ENCODE measurements around the gene ZNF644.
"Not testable (repeated sequence)": the region's sequence is repeated elsewhere in the genome, so short reads cannot be mapped to it uniquely, and the experiment has no call there.

The ZNF644 gene

GRCh38 chr1:90940746-90941145, 81.1 kb downstream of the ZNF644 start:
- Histone ChIP-seq H3K4me1 (ENCODE audit: control insufficient read depth, insufficient read depth, low read length) (no peaks in the 10 kb centered on the region), H3K27ac (ENCODE audit: low read length) (no peak overlapping the region), H3K27me3 (ENCODE audit: control insufficient read depth, insufficient read depth, low read length) (no peaks in the 10 kb centered on the region), H3K9me3 (ENCODE audit: control insufficient read depth, insufficient read depth, low read length) (no peaks in the 10 kb centered on the region), H3K36me3 (ENCODE audit: control insufficient read depth, insufficient read depth, low read length) (peaks cover 3% of the 10 kb centered on the region; the same call in 1 of the 2 replicates), H3K4me3 (ENCODE audit: low read length) (no peak overlapping the region)
- DNase-seq (ENCODE audit: low read depth, low spot score) = no peak
- WGBS (ENCODE audit: insufficient coverage, insufficient read length) = no CpG with 5 or more reads among the region's 2 CpGs

GRCh38 chr1:90936731-90937130, 85.1 kb downstream of the ZNF644 start:
- Histone ChIP-seq H3K4me3 (ENCODE audit: low read length) (no peak overlapping the region), H3K9me3 (ENCODE audit: control insufficient read depth, insufficient read depth, low read length) (no peaks in the 10 kb centered on the region), H3K36me3 (ENCODE audit: control insufficient read depth, insufficient read depth, low read length) (peaks cover 3% of the 10 kb centered on the region; the same call in 1 of the 2 replicates), H3K4me1 (ENCODE audit: control insufficient read depth, insufficient read depth, low read length) (no peaks in the 10 kb centered on the region), H3K27ac (ENCODE audit: low read length) (no peak overlapping the region), H3K27me3 (ENCODE audit: control insufficient read depth, insufficient read depth, low read length) (no peaks in the 10 kb centered on the region)
- DNase-seq (ENCODE audit: low read depth, low spot score) = no peak
- WGBS (ENCODE audit: insufficient coverage, insufficient read length) = no CpG with 5 or more reads among the region's 1 CpG

GRCh38 chr1:90936061-90936460, 85.8 kb downstream of the ZNF644 start:
- no peaks in the 10 kb centered on the region for H3K27me3 ChIP-seq (ENCODE audit: control insufficient read depth, insufficient read depth, low read length)
- no peaks in the 10 kb centered on the region for H3K4me1 ChIP-seq (ENCODE audit: control insufficient read depth, insufficient read depth, low read length)
- DNase-seq (ENCODE audit: low read depth, low spot score) = no peak
- H3K36me3 ChIP-seq (ENCODE audit: control insufficient read depth, insufficient read depth, low read length) = peaks cover 3% of the 10 kb centered on the region; the same call in 1 of the 2 replicates
- WGBS (ENCODE audit: insufficient coverage, insufficient read length) = no CpG with 5 or more reads among the region's 4 CpGs
- no peaks in the 10 kb centered on the region for H3K9me3 ChIP-seq (ENCODE audit: control insufficient read depth, insufficient read depth, low read length)
- H3K4me3 ChIP-seq (ENCODE audit: low read length) = no peak overlapping the region
- no peak overlapping the region for H3K27ac ChIP-seq (ENCODE audit: low read length)

GRCh38 chr1:90928231-90928630, 93.6 kb downstream of the ZNF644 start:
- H3K27me3 ChIP-seq (ENCODE audit: control insufficient read depth, insufficient read depth, low read length); H3K4me3 ChIP-seq (ENCODE audit: low read length): not testable (repeated sequence)

GRCh38 chr1:90927674-90928073, 94.2 kb downstream of the ZNF644 start:
- not testable (repeated sequence) for H3K36me3 ChIP-seq (ENCODE audit: control insufficient read depth, insufficient read depth, low read length); H3K4me3 ChIP-seq (ENCODE audit: low read length); H3K27me3 ChIP-seq (ENCODE audit: control insufficient read depth, insufficient read depth, low read length); H3K9me3 ChIP-seq (ENCODE audit: control insufficient read depth, insufficient read depth, low read length); DNase-seq (ENCODE audit: low read depth, low spot score); H3K4me1 ChIP-seq (ENCODE audit: control insufficient read depth, insufficient read depth, low read length); H3K27ac ChIP-seq (ENCODE audit: low read length)
- no CpG with 5 or more reads among the region's 5 CpGs for WGBS (ENCODE audit: insufficient coverage, insufficient read length)

More at GRCh38 chr1:90928231-90928630, 93.6 kb downstream of the ZNF644 start:
- H3K4me1 ChIP-seq (ENCODE audit: control insufficient read depth, insufficient read depth, low read length); DNase-seq (ENCODE audit: low read depth, low spot score); H3K9me3 ChIP-seq (ENCODE audit: control insufficient read depth, insufficient read depth, low read length); H3K36me3 ChIP-seq (ENCODE audit: control insufficient read depth, insufficient read depth, low read length); H3K27ac ChIP-seq (ENCODE audit: low read length): not testable (repeated sequence)
- no CpG with 5 or more reads among the region's 8 CpGs for WGBS (ENCODE audit: insufficient coverage, insufficient read length)

- Histone ChIP-seq H3K4me1 (ENCODE audit: control insufficient read depth, insufficient read depth, low read length) (peaks cover 3% of the 10 kb centered on the region; the same call in 1 of the 2 replicates), H3K27me3 (ENCODE audit: control insufficient read depth, insufficient read depth, low read length) (no peaks in the 10 kb centered on the region), H3K27ac (ENCODE audit: low read length) (no peak overlapping the region), H3K4me3 (ENCODE audit: low read length) (no peak overlapping the region), H3K9me3 (ENCODE audit: control insufficient read depth, insufficient read depth, low read length) (no peaks in the 10 kb centered on the region), H3K36me3 (ENCODE audit: control insufficient read depth, insufficient read depth, low read length) (no peaks in the 10 kb centered on the region)
- no CpG with 5 or more reads among the region's 3 CpGs for WGBS (ENCODE audit: insufficient coverage, insufficient read length)
- DNase-seq (ENCODE audit: low read depth, low spot score) = peak; percentile 43
These were observed 94.9 kb downstream of the ZNF644 start for GRCh38 chr1:90926971-90927370.

GRCh38 chr1:90925928-90926869, 95.6 kb downstream of the ZNF644 start:
- Histone ChIP-seq H3K27ac (ENCODE audit: low read length) (no peak overlapping the region), H3K4me1 (ENCODE audit: control insufficient read depth, insufficient read depth, low read length) (peaks cover 3% of the 10 kb centered on the region; the same call in 1 of the 2 replicates), H3K4me3 (ENCODE audit: low read length) (no peak overlapping the region), H3K36me3 (ENCODE audit: control insufficient read depth, insufficient read depth, low read length) (no peaks in the 10 kb centered on the region), H3K27me3 (ENCODE audit: control insufficient read depth, insufficient read depth, low read length) (no peaks in the 10 kb centered on the region), H3K9me3 (ENCODE audit: control insufficient read depth, insufficient read depth, low read length) (no peaks in the 10 kb centered on the region)
- WGBS (ENCODE audit: insufficient coverage, insufficient read length) = no CpG with 5 or more reads among the region's 1 CpG
- no peak for DNase-seq (ENCODE audit: low read depth, low spot score)

GRCh38 chr1:90924982-90925381, 96.9 kb downstream of the ZNF644 start:
- DNase-seq (ENCODE audit: low read depth, low spot score) = peak; percentile 43
- H3K4me1 ChIP-seq (ENCODE audit: control insufficient read depth, insufficient read depth, low read length) = peaks cover 3% of the 10 kb centered on the region; the same call in 1 of the 2 replicates
- WGBS (ENCODE audit: insufficient coverage, insufficient read length) = no CpG with 5 or more reads among the region's 4 CpGs
- H3K9me3 ChIP-seq (ENCODE audit: control insufficient read depth, insufficient read depth, low read length) = no peaks in the 10 kb centered on the region
- no peak overlapping the region for H3K4me3 ChIP-seq (ENCODE audit: low read length)
- no peak overlapping the region for H3K27ac ChIP-seq (ENCODE audit: low read length)
- H3K27me3 ChIP-seq (ENCODE audit: control insufficient read depth, insufficient read depth, low read length) = no peaks in the 10 kb centered on the region
- H3K36me3 ChIP-seq (ENCODE audit: control insufficient read depth, insufficient read depth, low read length) = no peaks in the 10 kb centered on the region

GRCh38 chr1:90922996-90923395, 98.8 kb downstream of the ZNF644 start:
- Histone ChIP-seq H3K36me3 (ENCODE audit: control insufficient read depth, insufficient read depth, low read length) (no peaks in the 10 kb centered on the region), H3K9me3 (ENCODE audit: control insufficient read depth, insufficient read depth, low read length) (no peaks in the 10 kb centered on the region), H3K27ac (ENCODE audit: low read length) (no peak overlapping the region), H3K27me3 (ENCODE audit: control insufficient read depth, insufficient read depth, low read length) (no peaks in the 10 kb centered on the region), H3K4me3 (ENCODE audit: low read length) (no peak overlapping the region), H3K4me1 (ENCODE audit: control insufficient read depth, insufficient read depth, low read length) (peaks cover 3% of the 10 kb centered on the region; the same call in 1 of the 2 replicates)
- no CpG with 5 or more reads among the region's 2 CpGs for WGBS (ENCODE audit: insufficient coverage, insufficient read length)
- DNase-seq (ENCODE audit: low read depth, low spot score) = no peak

GRCh38 chr1:90922202-90922601, 99.6 kb downstream of the ZNF644 start:
- no peak for DNase-seq (ENCODE audit: low read depth, low spot score)
- H3K27ac ChIP-seq (ENCODE audit: low read length) = no peak overlapping the region
- no peaks in the 10 kb centered on the region for H3K9me3 ChIP-seq (ENCODE audit: control insufficient read depth, insufficient read depth, low read length)
- no peaks in the 10 kb centered on the region for H3K27me3 ChIP-seq (ENCODE audit: control insufficient read depth, insufficient read depth, low read length)
- WGBS (ENCODE audit: insufficient coverage, insufficient read length) = no CpG with 5 or more reads among the region's 3 CpGs
- peaks cover under 1% of the 10 kb centered on the region; the same call in 1 of the 2 replicates for H3K36me3 ChIP-seq (ENCODE audit: control insufficient read depth, insufficient read depth, low read length)
- no peak overlapping the region for H3K4me3 ChIP-seq (ENCODE audit: low read length)
- peaks cover 3% of the 10 kb centered on the region; the same call in 1 of the 2 replicates for H3K4me1 ChIP-seq (ENCODE audit: control insufficient read depth, insufficient read depth, low read length)

Measured in iPS DF 6.9 (cell line).